AG08396 (cell line): Measurements from ENCODE around the gene CEP20.

ENCODE experiments used
- DNase-seq: peaks from one replicate; pipeline ENCODE4 v3.0.0; 2012; ENCODE audit warnings: low spot score, mixed read lengths

The CEP20 gene

DNA sequence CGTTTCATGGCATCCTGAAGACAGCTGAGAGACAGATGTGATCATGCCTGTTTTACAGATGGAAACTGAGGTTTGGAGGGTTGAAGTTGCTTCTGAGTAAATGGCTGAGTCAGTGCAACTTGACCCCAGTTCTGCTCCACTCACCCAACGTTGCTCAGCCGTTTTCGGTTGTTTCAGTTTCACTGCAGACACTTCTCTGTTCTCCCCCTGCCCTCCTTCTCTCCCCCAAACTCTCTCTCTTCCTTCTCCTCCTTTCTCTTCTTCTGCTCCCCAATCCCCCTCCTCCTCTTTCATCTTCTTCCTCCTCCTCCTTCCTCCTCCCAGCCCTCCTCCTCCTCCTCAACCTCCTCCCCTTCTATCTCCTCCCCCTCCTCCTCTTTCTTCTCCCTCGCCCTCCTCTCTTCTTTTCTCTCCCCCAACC lies 9.4 kb upstream of the CEP20 start:
- peak; percentile 28 for DNase-seq

DNA sequence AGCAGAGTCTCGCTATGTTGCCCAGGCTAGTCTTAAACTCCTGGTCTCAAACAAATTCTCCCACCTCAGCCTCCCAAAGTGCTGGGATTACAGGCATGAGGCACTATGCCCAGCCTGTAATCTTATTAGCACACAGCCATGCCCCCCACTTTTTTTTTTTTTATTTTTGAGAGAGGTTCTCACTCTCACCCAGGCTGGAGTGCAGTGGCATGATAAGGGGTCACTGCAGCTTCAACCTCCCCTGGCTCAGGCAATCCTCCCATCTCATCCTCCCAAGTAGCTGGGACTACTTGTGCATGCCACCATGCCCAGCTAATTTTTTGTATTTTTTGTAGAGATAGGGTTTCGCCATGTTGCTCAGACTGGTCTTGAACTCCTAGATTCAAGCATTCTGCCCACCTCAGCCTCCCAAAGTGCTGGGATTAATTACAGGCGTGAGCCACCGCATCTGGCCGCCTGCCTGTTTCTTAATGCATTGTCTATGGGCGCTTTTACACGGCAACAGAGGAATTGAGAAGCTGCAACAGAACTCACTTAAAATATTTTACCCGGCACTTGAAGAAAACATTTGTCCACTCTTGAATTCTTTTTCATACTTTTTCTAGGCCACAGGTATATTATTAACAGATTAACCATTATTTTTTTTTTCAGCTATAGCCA lies 8.8 kb upstream of the CEP20 start:
- no peak for DNase-seq

DNA sequence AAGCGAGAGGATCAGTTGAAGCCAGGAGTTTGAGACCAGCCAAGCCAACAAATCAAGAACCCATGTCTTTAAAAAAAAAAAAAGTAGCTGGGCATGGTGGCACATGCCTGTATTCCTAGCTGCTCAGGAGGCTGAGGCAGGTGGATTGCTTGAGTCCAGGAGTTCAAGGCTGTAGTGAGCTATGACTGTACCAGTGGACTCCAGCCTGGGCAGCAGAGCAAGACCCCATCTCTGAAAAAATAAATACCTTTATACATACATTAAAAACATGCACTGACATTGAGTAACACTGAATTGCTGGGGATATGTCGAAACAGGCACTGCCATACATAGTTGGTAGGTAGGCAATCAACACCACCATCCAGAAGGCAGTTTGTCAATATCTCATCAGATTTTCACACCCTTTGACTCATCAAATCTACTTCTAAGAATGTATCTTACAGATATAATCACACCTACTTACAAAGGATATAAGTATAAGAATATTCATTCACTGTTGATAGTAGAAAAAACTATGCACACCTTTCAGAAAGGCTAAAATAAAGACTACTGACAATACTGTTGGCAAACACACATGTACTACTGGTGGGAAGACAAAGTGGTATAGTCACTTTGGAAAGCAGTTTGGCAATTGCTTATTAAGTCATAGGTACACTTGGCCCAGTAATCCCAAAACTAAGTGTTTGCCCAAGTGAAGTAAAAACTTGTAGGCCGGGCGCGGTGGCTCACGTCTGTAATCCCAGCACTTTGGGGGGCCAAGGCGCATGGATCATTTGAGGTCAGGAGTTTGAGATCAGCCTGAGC lies 6.4 kb upstream of the CEP20 start:
- DNase-seq: no peak

DNA sequence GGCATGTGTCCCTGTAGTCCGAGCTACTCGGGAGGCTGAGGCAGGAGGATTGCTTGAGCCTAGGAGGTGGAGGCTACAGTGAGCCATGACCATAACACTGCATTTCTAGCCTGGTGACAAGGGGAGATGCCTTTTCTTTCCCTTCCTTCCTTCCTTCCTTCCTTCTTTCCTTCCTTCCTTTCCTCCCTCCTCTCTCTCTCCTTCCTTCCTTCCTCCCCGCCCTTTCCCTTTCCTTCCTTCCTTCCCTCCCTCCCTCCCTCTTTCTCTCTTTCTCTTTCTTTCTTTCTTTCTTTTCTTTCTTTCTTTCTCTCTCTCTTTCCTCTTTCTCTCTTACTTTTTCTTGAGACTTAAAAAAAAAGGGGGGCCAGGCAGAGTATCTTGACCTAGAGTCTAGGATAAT lies 3.1 kb upstream of the CEP20 start:
- no peak for DNase-seq

DNA sequence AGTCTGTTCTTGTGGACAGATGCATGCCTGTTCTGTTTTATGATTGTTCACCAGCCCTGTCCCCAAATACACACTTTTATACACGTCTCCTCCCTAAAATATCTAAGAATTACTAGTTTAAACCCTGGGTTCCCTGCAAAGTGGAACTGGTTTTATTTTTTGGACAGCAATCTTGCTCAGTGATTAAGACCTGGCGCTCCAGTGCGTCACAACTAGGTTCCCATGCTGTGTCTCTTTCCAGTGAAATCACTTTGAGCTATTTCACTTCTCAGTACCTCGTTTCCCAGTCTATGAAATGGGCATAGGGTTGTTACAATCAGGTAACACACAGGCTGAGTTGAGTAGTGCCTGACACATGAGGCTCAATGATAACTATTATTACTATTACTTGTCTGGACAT lies 1.1 kb downstream of the CEP20 start:
- no peak for DNase-seq

DNA sequence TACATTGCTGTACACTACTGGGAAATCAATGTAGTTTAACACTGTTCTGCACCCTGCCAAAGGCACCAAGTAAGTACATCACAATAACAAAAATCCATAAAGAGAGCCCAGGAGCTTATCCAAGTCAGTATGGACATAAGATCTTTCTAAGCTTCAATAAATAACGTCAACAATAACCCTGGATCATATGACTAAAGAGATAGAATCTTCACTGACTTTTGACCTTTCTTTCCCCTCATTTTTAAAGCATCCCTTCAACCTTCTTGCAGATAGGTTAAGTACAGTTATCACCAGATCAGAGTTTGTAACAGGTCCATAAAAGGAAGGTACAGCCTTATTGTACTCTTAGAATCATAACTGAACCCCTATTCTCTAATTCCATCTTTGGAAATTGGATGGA lies 2.3 kb downstream of the CEP20 start:
- no peak for DNase-seq

DNA sequence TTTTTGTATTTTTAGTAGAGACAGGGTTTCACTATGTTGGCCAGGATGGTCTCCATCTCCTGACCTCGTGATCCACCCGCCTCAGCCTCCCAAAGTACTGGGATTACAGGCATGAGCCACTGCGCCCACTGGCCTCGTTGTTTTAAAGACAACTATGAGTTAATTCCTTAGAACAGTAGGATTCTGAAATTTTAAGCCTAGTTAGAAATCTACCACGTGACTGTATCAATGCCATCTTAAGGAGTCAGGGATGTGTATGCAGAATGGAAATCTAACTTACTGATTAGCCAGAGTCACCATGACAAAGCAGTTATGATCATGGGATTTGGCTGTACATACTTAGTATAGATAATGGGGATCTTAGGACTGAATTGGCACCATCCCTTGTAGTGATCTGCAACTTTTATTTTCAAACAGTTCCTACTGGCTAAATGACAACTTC lies 2.8 kb downstream of the CEP20 start:
- DNase-seq: no peak

DNA sequence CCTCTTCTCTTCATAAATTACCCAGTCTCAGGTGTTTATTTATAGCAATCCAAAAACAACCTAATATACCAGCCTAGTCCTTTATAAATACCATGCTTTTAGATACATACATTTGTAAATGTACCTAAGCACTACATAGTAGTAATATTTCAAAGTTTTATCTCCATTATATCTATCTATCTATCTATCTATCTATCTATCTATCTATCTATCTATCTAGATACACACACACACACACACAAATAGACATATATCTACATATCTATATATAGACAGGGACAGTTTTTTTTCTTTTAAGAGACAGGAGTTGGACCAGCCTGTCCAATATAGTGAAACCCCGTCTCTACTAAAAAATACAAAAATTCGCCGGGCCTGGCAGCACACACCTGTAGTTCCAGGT lies 5.8 kb downstream of the CEP20 start:
- no peak for DNase-seq

DNA sequence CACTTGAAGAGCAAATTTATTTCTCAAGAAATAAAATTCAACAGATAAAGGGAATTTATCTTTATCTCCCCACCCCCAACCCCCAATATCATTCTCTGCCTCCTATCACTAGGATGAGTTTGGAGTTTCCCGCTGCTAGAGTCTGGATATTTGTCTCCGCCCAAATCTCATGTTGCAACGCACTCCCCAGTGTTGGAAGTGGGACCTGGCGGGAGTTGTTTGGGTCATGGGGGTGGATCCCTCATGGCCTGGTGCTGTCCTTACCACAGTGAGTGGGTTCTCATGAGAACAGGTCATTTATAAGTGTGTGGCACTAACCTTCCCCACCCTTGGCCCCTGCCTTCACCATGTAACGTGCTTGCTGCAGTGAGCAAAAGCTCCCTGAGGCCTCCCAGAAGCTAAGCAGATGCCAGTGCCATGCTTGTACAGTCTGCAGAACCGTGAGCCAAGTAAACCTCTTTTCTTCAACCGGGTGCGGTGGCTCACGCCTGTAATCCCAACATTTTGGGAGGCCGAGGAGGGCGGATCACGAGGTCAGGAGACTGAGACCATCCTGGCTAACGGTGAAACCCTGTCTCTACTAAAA lies 6.5 kb downstream of the CEP20 start:
- no peak for DNase-seq

DNA sequence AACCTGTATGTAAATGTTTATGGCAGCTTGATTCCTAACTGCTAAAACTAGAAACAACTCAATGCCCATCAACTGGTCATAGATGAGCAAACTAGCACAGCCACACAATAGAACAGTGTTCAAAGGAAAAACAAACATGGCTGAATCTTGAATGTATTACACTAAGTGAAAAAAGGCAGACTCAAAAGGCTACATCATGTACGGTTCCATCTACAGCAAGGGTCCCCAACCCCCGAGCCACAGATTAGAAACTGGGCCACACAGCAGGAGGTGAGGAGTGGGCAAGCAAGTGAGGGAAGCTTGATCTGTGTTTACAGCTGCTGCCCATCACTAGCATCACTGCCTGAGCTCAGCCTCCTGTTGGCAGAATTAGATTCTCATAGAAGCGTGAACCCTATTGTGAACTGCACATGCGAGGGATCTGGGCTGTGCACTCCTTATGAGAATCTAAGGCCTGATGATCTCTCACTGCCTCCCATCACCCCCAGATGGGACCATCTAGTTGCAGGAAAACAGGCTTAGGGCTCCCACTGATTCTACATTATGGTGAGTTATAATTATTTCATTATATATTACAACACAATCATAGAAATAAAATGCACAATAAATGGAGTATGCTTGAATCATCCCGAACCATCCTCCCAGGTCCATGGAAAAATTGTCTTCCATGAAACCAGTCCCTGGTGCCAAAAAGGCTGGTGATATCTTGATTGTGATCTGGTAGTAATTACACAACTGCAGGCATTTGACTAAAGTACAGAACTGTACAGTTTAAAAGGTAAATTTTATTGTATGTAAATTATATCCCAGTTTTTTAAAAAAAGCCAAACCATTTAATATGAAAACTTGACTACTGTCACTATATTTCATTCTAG lies 7.7 kb downstream of the CEP20 start:
- DNase-seq: no peak

DNA sequence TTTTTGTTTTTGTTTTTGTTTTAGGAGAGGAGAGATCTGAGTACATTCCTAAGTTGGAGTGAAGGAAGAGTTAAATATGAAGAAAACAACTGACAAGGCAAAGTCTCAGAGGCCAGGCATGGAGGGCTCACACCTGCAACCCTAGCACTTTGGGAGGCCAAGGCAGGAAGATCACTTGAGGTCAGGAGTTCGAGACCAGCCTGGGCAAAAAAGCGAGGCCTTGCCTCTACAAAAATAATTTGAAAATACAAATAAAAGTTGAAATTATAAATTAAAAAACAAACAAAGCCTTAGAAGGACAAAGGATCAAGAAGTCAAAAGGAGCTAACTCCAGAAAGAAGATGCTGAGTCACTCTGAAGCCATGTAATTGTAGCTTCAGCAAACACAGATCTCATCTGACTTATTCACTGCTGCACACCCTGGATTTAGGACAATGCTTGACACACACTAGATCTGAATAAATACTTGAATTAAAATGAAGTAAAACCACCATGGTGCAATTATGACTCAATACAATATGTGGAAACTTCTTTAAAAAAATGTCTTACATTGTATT lies 9.1 kb downstream of the CEP20 start:
- peak; percentile 78 for DNase-seq

DNA sequence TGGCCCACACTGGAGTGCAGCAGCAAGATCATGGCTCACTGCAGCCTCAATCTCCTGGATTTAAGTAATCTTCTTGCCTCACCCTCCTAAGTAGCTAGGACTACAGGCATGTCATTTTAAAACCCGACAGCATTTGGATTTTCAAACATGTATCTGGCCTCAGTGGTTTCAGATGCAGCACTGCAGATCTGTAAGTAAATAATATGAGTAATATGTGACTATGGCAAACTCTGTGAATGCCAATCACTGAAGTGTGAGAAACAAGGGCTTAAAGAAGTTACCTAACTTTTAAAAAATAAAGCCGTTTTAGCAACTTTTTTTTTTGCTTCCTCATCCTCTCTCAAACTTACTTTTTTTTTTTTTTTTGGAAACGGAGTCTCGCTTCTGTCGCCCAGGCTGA lies 11.9 kb downstream of the CEP20 start:
- DNase-seq: no peak

DNA sequence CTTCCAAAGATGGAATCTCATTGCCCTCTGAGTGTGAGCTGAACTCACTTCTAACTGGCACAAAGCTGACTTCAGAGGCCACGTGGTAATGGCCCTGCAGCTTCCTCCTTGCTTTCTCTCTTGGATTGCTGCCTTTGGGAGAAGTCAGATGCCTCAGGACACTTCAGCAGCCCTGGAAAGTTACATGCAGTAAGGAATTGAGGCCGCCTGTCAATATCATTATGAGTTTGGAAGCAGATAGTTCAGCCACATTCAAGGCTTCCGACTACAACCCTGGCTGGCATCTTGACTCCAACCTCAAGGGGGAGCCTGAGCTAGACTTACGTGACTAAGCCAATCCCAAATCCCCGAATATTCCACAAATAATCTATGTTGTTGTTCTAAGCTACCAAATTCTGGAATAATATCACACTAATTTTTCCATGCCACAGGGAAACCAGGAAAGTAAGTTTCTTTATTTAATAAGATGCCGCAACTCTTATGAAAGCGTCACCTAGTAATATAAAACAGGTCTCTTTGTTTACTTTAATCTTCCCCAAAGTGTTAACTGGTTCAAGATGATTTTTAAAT lies 13.6 kb downstream of the CEP20 start:
- peak; percentile 54 for DNase-seq

DNA sequence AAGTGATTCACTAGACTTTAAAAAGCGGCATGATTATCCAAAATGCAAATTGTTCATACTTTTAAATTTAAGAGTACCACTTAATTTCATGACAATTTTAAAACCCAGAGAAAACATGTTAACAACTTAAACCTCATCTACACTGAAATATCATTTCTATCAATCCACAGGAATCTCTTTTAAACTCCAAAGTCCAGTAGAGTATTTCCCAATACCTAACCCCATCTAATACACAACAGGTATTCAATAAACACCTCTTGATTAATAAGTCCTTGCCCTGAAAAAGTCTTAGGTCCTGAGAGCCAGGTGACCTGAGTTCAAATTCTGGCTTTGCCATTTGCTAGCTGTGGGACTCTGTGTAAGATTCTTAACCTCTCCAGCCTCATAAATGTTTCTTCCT lies 14.7 kb downstream of the CEP20 start:
- no peak for DNase-seq

DNA sequence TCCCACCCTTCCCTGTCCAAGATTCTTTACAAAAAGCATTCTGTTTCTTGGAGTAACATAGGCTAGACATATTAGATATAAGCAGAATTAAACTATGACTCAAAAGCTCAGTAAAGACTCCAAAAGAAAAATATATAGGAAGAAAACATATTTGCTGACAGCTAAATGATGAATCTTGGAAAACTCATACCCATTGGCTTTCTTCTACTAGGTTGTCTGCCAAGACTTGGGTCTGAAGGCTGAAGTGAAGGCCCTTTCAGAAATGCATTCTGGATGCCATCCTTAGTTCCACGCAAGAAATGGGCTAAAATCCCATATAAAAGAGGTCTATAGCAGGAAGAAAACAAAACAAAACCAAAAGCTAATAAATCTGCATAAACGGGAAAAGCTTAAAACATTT lies 15.1 kb downstream of the CEP20 start:
- DNase-seq: no peak

DNA sequence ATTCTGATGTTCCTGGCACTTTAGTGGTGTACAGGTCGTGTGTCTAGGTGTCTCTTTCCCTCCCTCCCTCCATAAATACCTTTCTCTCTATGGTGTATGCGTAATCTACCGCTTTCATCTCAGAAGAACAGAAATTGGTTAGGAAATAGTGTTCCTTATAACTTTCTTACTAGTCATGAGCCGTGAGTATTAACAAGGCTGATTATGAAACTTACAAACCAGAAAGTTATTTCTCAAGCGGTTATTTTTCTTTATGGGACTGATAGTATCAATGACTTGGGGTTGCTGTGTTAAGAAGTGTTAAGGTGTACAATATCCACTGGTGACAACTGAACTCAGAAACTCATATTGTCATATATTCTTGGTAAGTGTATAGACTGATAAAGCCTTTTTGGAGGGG lies 18.4 kb downstream of the CEP20 start:
- DNase-seq: no peak

DNA sequence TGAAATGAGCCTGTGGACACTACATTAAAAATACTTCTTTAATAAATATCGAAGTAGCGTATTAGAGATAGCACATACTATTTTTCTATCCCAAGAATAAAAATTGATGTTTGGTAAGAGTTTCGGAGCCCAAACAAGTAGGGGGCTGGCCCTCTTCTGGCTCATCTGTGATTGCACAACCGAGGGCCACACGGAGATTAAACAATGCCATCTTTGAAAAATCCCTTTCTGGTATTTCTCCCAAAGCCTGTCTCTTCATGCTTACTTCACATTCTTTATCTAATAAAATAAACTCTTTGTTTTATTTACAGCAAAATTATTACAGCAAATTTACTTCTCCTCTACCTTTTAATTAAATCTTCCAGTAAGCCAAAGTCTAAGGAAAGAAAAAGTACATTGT lies 22.0 kb downstream of the CEP20 start:
- DNase-seq: no peak

DNA sequence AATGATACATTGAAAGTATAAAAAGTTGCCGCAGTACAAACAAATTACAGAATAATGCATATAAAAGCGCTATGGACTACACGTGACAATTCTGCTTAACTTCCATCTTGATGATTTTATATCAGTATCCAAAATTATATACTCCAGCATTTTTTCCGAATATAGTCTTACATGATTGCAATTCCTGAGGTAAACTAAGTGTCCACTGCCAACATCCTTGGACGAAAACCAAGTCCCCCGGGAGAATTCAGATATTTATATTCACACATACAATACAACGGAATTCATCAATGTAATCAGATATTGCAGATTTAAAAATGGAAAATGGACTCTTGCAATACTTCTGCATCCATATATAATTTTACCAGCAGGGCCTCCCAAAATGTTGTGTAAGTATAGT lies 22.7 kb downstream of the CEP20 start:
- DNase-seq: no peak

DNA sequence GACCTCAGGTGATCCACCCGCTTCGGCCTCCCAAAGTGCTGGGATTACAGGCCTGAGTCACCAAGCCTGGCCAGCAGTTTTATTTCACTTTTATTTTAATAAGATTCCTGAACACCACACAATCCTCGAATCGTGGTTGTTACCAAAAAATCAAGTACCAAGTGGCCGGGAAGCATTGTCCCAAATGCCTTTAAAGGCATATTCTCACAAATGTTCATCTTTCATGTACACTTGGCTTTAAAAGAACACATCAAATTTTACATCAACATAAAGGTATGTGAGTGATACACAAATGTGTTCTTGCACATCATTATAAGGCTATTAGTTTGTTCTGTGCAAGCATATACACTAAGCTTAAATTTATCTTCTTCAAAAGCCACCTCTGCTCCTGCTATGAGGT lies 23.5 kb downstream of the CEP20 start:
- no peak for DNase-seq

DNA sequence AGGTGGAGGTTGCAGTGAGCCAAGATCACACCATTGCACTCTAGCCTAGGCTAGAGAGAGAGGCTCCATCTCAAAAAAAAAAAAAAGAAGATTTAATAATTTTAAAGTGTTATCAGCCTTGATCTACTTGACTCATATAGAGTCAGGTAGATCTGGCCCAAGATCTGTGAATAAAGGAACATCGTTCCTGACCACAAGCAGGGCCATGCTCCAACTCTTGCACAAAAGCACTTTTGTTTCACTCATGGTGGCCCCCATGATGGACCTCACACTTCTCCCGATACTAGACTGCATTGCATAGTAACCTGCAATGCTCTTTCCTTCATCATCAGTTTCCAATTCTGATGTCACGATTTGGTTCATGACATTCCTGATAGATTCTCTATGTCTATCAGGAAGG lies 26.4 kb downstream of the CEP20 start:
- no peak for DNase-seq

DNA sequence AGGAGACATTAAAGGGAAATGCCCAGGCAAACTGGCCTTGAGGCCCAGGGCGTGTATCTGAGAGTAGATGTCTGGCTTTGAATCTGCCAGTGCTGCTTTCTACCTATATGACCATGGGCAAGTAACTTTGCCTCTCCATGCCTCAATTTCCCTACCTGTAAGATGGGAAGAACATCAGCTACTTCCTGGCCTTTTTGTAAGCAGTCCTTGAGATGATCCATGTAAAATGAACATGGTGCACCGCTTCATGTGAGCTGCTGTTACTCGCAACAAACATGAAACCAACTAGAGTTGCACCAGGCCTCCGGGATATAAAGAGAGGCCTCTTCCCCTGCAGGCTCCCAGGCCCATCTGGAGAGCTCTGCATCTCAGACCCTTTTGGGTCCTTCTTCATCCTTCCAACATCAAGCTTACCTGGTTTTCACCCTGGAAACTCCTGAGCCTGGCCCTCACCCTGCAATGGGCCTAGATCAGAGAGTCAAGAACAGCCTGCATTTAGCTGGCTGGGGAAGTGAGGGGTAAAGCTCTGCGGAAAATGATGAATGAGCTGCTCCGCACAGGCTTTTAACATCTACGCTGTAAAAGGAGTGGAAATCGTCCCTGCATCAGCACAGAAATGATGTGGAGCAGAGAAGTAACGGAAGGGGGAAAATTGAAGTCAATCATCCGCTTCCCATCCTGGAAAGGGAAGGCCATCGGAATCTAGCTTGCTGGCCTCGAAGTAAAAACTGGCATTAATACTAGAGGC lies 29.3 kb downstream of the CEP20 start:
- no peak for DNase-seq
